Skin of body (tissue), 2 donors: ENCODE data around the gene RABGGTA. TPM values are rescaled to one million over a fixed set of nuclear protein-coding genes. Genes with fewer than 3 reads are reported as not detected.
"Not testable (repeated sequence)": the region's sequence is repeated elsewhere in the genome, so short reads cannot be mapped to it uniquely, and the experiment has no call there.

Experiments used
- DNase-seq: peaks from one replicate; lab custom pipeline; 2025; lab: John Stamatoyannopoulos, UW
- total RNA-seq: library from RNA; depleted of rRNA; stranded (reverse); fragments of >200 nt; gene quantifications from one replicate; pipeline ENCODE4 v1.2.3, GENCODE V29; 2014

Gene RABGGTA
- total RNA-seq, 1 donor from 2014 or later: 13.2 TPM

- no peak for DNase-seq
These were observed 10.0 kb downstream of the RABGGTA start for GRCh38 chr14:24261256-24261968.

- DNase-seq: no peak
These were observed 10.6 kb downstream of the RABGGTA start for GRCh38 chr14:24260780-24261157.

DNA sequence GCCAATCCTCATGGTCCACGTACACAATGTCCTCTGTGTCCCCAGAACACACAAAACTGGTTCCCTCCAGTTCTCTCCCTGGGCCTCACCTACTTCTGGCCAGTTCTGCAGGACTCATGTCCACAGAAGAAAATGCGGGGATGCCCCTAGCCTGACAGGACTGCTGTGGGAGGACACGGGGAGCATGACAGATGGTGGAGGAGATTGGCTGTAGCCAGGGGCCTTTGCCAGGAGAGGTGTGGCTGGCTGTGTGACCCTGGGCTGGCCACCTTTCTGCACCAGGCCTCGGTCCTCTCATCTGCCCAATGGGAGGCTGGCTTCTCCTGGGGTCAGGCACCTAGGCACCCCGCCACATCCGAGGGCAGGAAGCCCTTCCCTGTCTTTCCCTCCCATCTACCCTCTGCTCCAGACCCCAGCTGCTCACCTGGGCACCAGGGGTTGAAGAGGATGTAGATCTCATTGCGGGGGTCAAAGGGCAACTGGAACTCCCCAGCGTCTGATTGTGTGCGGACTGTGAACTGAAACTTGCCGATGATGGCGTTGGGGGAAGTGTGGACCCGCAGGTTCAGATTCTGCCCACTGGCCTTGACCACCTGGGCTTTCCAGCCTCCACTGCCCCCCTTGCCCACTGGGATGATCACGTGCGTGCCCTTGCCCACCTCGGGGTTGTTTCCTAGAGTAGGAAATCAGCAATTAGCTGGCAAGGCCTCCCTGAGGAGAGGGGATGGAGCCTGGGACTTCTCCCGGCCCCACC, 11.2 kb downstream of the RABGGTA start:
- no peak for DNase-seq

- DNase-seq: peak; percentile 32
These were observed 11.9 kb downstream of the RABGGTA start for GRCh38 chr14:24259282-24260025.

GRCh38 chr14:24258548-24259265, 12.7 kb downstream of the RABGGTA start:
- DNase-seq: no peak

GRCh38 chr14:24258119-24258518, 13.3 kb downstream of the RABGGTA start:
- DNase-seq: no peak

- DNase-seq: no peak
These were observed 14.4 kb downstream of the RABGGTA start for GRCh38 chr14:24256960-24257359.

DNA sequence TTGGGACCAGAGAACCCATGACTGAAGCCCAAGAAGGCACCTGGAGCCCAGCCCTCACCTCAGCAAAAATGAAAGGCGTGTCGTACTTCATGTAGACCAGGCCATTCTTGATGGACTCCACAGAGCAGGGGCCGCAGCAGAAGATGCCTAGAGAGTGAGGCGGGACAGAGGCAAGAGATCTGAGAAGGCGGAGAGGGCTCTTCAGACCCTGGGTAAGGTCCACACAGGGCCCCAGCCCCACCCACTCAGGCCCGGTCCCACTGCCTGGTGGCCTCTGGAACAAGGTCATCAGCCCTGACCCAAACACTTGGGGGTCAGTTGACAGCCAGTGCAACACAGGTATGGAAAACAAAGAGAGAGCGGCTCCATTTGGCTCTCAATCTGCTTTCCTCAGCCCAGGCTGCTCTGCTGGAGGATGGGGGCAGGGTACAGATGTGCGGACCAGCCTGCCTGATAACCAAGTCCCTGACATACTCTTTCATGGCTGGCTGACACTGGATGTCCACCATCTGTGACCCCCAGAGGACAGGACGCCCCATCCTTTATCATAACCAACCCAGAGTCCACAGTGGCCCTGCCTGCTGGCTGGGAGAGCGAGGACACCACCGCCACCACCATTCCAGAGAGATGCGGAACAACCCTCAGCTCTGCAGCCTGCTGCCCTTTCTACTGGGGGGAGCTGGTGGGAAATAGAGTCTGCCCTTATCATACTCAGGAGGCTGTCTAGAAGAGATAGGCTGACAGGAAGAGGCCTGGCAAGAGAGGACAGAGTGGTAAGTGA, 15.3 kb downstream of the RABGGTA start:
- no peak for DNase-seq

GRCh38 chr14:24255438-24255837, 16.0 kb downstream of the RABGGTA start:
- DNase-seq: no peak

DNA sequence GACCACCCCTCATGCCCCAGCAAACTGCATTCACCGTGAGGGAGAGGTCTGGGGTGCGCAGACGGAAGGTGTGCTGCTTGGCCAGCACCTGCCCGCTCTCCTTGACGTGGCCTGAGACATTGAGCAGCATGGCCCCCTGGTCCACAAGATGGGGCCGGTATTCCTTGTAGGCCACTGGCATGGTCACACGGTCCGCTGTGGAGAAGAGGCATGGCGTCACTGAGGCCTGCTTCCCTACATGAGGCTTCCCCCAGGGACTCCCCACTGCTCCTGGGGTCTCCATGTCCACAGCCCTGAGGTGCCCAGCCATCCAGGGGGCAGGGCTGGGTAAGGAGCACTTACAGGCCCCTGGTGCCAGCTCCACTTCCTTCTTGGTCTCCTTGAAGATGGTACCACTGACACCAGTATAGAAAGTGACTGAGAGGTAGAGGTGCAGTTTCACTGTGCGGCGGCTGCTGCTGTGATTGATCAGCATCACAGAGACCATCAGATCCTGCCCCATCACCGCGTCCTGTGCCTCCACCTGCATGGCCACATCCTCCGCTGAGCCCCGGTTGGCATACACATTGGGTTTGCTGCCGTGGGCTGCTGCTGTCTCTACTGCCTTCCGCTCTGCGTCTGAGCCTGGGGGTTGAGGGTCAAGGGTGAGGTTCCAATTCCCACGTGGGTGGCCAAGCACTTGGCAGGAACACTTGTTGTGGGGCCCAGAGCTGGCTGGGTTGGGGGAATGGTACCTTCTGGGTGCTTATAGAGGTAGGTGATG, 16.6 kb downstream of the RABGGTA start:
- DNase-seq: no peak

DNA sequence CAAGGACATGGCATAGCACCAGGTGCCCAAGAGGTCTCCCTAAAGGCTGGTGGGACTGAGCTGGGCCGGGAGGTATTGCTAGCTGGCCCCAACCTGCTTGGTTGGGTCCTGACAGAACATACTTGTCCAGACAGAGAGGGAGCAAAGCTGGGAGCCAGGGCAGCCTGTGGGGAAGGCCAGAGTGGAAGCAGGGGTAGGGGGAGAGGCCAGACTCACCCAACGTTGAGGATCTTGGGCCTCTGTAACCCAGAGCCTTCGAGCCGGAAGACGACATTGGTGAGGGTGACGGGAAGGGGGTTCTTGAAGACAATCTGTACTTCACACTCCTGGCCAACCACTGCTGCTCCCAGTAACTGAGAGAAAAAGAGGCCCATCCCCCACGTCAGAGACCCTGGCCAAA, 17.5 kb downstream of the RABGGTA start:
- no peak for DNase-seq

DNA sequence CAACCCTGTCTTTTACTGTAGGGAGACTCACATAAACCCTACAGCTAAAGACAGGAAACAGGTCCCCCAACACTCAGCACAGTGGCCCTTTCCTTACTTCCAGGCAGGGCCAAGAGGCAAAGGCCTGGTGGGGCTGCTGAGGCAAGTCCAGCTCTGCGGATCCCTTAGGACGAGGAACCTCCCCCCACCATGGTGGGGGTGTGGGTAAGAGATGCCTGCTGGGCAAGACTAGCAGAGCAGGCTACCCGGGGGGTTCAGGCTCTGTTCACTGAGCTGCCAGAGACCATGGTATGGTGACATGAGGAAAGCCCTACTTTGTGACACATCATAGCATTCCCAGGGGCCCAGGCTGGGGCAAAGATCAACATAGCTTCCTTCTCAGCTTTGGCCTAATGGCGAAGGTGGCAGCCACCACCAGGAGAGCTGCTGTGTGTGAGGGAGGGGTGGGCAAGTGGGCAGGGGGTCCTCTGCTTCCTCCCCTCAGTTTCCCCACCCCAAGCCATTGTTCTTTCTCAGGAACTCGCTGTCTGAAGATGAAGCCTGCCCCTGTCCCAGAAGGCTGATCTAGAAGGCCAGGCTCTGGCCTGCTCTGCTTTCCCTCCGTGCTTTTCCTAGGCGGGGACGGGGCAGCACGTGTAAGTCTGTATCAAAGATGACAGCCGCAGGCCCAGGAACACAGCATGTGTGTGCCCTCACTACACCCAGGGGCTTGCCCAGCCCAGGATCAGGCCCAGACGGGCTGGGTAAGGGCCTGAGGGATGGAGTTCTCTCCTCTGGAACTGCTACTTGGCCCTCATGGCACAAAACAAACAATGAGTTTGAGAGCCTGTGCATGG, 18.9 kb downstream of the RABGGTA start:
- DNase-seq: no peak

- no peak for DNase-seq
These were observed 19.5 kb downstream of the RABGGTA start for GRCh38 chr14:24251880-24252288.

- DNase-seq: no peak
These were observed 21.0 kb downstream of the RABGGTA start for GRCh38 chr14:24250354-24250753.

DNA sequence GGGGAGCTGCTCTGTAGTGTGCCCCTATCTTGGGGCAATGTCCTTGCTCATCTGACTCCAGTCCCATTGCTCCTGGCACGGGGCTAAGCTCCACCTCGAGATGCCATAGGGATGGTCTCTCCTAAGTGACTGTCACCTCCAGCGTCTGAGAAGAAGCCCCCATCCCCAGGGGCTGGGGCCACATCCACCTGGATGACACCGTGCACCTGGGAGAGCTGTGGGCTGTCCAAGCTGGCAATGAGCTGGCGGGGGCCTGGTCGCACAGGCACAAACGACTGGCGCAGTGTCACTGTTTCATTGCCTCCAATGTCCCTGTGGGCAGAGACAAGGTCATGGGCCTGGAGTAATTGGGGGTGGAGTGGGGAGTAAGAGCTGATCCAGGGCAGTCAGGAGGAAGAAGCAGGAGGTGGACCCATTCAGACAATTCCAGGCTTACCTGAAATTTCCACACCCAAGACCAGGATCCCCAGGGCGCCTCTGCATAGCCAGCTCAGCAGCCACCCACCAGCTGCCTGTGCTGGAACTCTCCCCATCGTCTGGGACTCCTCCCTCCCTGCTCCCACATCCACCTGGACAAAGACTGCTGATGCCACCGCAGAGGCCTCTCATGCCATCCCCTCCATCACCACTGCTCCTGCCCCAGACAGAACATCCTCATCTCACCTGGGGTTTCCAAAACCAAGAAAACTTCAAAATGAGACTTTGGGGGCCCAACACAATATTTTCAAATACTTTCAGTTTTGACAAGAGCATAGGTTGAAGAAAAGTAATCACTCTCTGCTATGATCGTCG, 22.0 kb downstream of the RABGGTA start:
- no peak for DNase-seq

- DNase-seq: no peak
These were observed 24.0 kb downstream of the RABGGTA start for GRCh38 chr14:24247422-24247821.

- DNase-seq: no peak
These were observed 24.6 kb downstream of the RABGGTA start for GRCh38 chr14:24246765-24247212.

DNA sequence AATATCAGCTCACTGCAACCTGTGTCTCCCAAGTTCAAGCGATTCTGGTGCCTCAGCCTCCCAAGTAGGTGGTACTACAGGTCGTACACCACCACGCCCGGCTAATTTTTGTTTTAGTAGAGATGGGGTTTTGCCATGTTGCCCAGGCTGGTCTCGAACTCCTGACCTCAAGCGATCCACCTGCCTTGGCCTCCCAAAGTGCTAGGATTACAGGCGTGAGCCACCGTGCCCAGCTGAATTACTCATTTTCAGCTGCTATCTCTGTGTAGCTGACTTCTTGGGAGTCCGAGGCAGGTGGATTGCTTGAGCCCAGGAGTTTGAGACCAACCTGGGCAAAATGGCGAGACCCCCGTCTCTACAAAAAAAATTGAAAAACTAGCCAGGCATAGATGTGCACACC, 26.0 kb downstream of the RABGGTA start:
- not testable (repeated sequence) for DNase-seq
